HFF-Myc (cell line): ENCODE measurements around the gene RPS6KL1.

ENCODE experiments used
- DNase-seq: peaks from one replicate; pipeline ENCODE4 v3.0.0-alpha.2; 2011; ENCODE audit warnings: low read depth; ENCODE audit errors: extremely low read depth
- H3K4me3 ChIP-seq: replicated peaks from 2 replicates; pipeline ENCODE4 v1.5.1; 2011; ENCODE audit warnings: low read depth, mild to moderate bottlenecking, control low read depth, low read length
- CTCF ChIP-seq: IDR thresholded peaks from 2 replicates; pipeline ENCODE4 v1.5.1; 2012; ENCODE audit warnings: mild to moderate bottlenecking, low read depth, low read length, control low read depth; ENCODE audit errors: missing control alignments

The RPS6KL1 gene

GRCh38 chr14:74912111-74912510 lies 10.9 kb downstream of the RPS6KL1 start:
- TF ChIP-seq CTCF = no peak
- DNase-seq = no peak
- no peak overlapping the region for H3K4me3 ChIP-seq

GRCh38 chr14:74911704-74912103 lies 11.4 kb downstream of the RPS6KL1 start:
- no peak for TF ChIP-seq CTCF
- no peak for DNase-seq
- no peak overlapping the region for H3K4me3 ChIP-seq

GRCh38 chr14:74911221-74911620 lies 11.8 kb downstream of the RPS6KL1 start:
- no peak for DNase-seq
- TF ChIP-seq CTCF = no peak
- no peak overlapping the region for H3K4me3 ChIP-seq

- DNase-seq = no peak
- no peak for TF ChIP-seq CTCF
- H3K4me3 ChIP-seq = no peak overlapping the region
Observed at GRCh38 chr14:74910556-74910955, 12.5 kb downstream of the RPS6KL1 start.

- TF ChIP-seq CTCF = no peak
- DNase-seq = no peak
- no peak overlapping the region for H3K4me3 ChIP-seq
Observed at GRCh38 chr14:74909911-74910310, 13.1 kb downstream of the RPS6KL1 start.

GRCh38 chr14:74909501-74909900 lies 13.6 kb downstream of the RPS6KL1 start:
- no peak for TF ChIP-seq CTCF
- H3K4me3 ChIP-seq = no peak overlapping the region
- no peak for DNase-seq

GRCh38 chr14:74908861-74909341 lies 14.2 kb downstream of the RPS6KL1 start:
- DNase-seq = no peak
- no peak for TF ChIP-seq CTCF
- H3K4me3 ChIP-seq = no peak overlapping the region
